ENCODE results near the gene KANK2. TPM values are rescaled to one million over a fixed set of nuclear protein-coding genes. Genes with fewer than 3 reads are reported as not detected.

The KANK2 gene
- polyA plus RNA-seq, 1 of the 3 experiments (the other 2 are of a cell fraction) = 92.4 TPM

DNA sequence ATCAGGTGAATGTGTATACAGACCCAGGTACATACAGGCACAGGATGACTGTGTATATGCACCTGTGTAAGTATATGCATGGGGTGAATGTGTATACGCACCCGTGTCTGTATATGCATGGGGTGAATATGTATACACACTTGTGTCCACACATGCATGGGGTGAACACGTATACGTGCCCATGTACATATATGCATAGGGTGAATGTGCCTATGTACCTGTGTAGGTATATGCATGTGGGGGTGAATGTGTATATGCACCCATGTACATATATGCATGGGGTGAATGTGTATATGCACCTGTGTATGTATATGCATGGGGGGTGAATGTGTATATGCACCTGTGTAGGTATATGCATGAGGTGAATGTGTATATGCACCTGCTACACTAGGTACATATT is 35.2 kb upstream of the KANK2 start (continued):
- TF ChIP-seq, protein P1, sequence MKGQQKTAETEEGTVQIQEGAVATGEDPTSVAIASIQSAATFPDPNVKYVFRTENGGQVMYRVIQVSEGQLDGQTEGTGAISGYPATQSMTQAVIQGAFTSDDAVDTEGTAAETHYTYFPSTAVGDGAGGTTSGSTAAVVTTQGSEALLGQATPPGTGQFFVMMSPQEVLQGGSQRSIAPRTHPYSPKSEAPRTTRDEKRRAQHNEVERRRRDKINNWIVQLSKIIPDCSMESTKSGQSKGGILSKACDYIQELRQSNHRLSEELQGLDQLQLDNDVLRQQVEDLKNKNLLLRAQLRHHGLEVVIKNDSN (IDR thresholded peaks at IDR 0.05; ENCODE audit: borderline replicate concordance, low read depth) = no peak
- no peak for TF ChIP-seq ELF1 (IDR thresholded peaks at IDR 0.05)

DNA sequence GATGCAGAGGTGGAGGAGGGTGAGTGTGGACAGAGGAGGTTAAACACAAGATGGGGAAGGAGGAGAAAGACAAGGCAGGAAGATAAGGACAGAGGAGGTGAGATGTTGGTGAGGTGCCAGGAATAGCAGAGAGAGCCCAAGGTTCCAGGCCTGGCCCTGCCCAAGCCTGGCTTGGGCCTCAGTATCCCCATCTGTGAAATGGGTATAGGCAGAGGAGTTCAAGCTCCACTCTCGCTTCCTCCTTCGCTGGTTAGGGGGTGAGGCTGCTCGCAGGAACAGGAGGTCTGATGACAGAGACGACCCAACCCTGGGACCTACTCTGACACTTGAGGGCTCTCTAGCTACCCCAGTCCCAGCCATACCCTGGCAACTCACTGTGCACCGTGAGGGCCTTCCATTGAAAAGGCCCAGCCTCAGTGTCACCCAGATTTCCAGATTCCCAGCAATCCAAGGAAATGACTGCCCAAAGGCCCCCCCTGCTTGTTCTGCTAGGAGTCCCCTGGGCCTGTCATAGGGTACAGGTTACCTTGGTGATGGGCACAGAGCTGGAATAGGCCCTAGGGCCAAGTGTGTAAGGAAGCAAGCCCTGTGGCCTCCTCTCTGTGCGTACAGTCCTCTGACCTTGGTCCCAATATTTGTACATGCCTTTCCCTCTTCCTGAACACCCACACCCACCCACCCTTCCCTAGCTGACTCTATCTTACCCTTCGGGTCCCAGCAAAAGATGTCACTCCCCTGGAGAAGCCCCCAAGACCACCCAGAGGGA is 33.5 kb upstream of the KANK2 start:
- peaks cover 4 to 8% of the 10 kb centered on the region in 2 experiments for H3K36me3 ChIP-seq (replicated peaks in 1 of 2; ENCODE audit: control insufficient read depth in 1 of 2, insufficient read depth in 2 of 2, low read length in 1 of 2)
- H3K79me2 ChIP-seq (ENCODE audit: insufficient read depth) = no peaks in the 10 kb centered on the region
- CTCF ChIA-PET = interaction anchor here (0.6 to 3.5 kb wide), 4 partner anchors 12 to 395 kb away, joined by 3 to 19 read pairs (median 4); partner anchors contain the start of gene TMED1
- no peak for DNase-seq
- H2AFZ ChIP-seq (ENCODE audit: low read depth) = no peak overlapping the region
- POLR2A ChIA-PET = no interaction called here
- no peaks in the 10 kb centered on the region for H3K27me3 ChIP-seq (ENCODE audit: insufficient read depth)
- H3K9ac ChIP-seq = no peak overlapping the region
- H3K4me2 ChIP-seq = no peak overlapping the region
- no peaks in the 10 kb centered on the region for H3K4me1 ChIP-seq (ENCODE audit: control insufficient read depth in 1 of 2, insufficient read depth in 2 of 2, low read depth in 1 of 2, low read length in 1 of 2)
- no peaks in the 10 kb centered on the region for H3F3A ChIP-seq (replicated peaks; ENCODE audit: insufficient read depth)
- H3K9me3 ChIP-seq = no peaks in the 10 kb centered on the region
- H4K20me1 ChIP-seq (ENCODE audit: insufficient read depth) = no peaks in the 10 kb centered on the region
- no peak for TF ChIP-seq TCF12 (IDR thresholded peaks at IDR 0.05)
- TF ChIP-seq, protein P2, sequence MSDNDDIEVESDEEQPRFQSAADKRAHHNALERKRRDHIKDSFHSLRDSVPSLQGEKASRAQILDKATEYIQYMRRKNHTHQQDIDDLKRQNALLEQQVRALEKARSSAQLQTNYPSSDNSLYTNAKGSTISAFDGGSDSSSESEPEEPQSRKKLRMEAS (IDR thresholded peaks at IDR 0.05; ENCODE audit: low read depth) = no peak
- TF ChIP-seq, protein P1 (IDR thresholded peaks at IDR 0.05; ENCODE audit: borderline replicate concordance, low read depth) = no peak
- TF ChIP-seq YY1 (IDR thresholded peaks at IDR 0.05; ENCODE audit: low read depth) = no peak
- TF ChIP-seq JUND (IDR thresholded peaks at IDR 0.05) = no peak
- no peak for TF ChIP-seq RFX5 (IDR thresholded peaks at IDR 0.05; ENCODE audit: low read length)
- TF ChIP-seq NFIC (IDR thresholded peaks at IDR 0.05; ENCODE audit: borderline replicate concordance) = no peak
- TF ChIP-seq, protein P3, sequence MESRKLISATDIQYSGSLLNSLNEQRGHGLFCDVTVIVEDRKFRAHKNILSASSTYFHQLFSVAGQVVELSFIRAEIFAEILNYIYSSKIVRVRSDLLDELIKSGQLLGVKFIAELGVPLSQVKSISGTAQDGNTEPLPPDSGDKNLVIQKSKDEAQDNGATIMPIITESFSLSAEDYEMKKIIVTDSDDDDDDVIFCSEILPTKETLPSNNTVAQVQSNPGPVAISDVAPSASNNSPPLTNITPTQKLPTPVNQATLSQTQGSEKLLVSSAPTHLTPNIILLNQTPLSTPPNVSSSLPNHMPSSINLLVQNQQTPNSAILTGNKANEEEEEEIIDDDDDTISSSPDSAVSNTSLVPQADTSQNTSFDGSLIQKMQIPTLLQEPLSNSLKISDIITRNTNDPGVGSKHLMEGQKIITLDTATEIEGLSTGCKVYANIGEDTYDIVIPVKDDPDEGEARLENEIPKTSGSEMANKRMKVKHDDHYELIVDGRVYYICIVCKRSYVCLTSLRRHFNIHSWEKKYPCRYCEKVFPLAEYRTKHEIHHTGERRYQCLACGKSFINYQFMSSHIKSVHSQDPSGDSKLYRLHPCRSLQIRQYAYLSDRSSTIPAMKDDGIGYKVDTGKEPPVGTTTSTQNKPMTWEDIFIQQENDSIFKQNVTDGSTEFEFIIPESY (IDR thresholded peaks at IDR 0.05; ENCODE audit: borderline replicate concordance, low read depth) = no peak
- no peak for TF ChIP-seq MEF2A (IDR thresholded peaks at IDR 0.05; ENCODE audit: borderline replicate concordance, low read depth)
- TF ChIP-seq TAF1 (IDR thresholded peaks at IDR 0.05; ENCODE audit: borderline replicate concordance, low read depth, low read length) = no peak
- no peak for TF ChIP-seq EP300 (IDR thresholded peaks at IDR 0.05; ENCODE audit: borderline replicate concordance in 1 of 2, low read depth in 1 of 2, low read length in 1 of 2)
- TF ChIP-seq ELF1 (IDR thresholded peaks at IDR 0.05) = no peak
- no peak for TF ChIP-seq RAD21 (IDR thresholded peaks at IDR 0.05; ENCODE audit: low read length)
- TF ChIP-seq, protein P4, sequence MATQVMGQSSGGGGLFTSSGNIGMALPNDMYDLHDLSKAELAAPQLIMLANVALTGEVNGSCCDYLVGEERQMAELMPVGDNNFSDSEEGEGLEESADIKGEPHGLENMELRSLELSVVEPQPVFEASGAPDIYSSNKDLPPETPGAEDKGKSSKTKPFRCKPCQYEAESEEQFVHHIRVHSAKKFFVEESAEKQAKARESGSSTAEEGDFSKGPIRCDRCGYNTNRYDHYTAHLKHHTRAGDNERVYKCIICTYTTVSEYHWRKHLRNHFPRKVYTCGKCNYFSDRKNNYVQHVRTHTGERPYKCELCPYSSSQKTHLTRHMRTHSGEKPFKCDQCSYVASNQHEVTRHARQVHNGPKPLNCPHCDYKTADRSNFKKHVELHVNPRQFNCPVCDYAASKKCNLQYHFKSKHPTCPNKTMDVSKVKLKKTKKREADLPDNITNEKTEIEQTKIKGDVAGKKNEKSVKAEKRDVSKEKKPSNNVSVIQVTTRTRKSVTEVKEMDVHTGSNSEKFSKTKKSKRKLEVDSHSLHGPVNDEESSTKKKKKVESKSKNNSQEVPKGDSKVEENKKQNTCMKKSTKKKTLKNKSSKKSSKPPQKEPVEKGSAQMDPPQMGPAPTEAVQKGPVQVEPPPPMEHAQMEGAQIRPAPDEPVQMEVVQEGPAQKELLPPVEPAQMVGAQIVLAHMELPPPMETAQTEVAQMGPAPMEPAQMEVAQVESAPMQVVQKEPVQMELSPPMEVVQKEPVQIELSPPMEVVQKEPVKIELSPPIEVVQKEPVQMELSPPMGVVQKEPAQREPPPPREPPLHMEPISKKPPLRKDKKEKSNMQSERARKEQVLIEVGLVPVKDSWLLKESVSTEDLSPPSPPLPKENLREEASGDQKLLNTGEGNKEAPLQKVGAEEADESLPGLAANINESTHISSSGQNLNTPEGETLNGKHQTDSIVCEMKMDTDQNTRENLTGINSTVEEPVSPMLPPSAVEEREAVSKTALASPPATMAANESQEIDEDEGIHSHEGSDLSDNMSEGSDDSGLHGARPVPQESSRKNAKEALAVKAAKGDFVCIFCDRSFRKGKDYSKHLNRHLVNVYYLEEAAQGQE (IDR thresholded peaks at IDR 0.05; ENCODE audit: low read depth, low read length) = no peak
- no peak for TF ChIP-seq GATA2 (CRISPR knock-in tag; IDR thresholded peaks at IDR 0.05)
- WGBS (ENCODE audit: low lambda C conversion rate) = 93% methylated on average over 5 of the region's 7 CpGs
- no peaks in the 10 kb centered on the region for H3K9me2 ChIP-seq
- H3K27ac ChIP-seq (ENCODE audit: low read depth in 2 of 2, low read length in 1 of 2) = no peak overlapping the region
- H3K4me3 ChIP-seq (ENCODE audit: low read depth in 2 of 2, low read length in 1 of 2) = no peak overlapping the region

All from SK-N-SH (cell line).